K562 (cell line): ENCODE results near the gene SOX2. TPM values are rescaled to one million over a fixed set of nuclear protein-coding genes. Genes with fewer than 3 reads are reported as not detected.

Source experiments
- ATAC-seq: fragments of 200-7000 bp; cut with Tn5 transposase; 3 replicates; pipeline ENCODE4 v1.9.1; 2020; ENCODE audit warnings: moderate library complexity
- BruUV-seq: library from RNA; stranded (reverse); fragments of 400-500 nt; replicated peaks from 2 replicates; lab custom pipeline; 2021; lab: Mats Ljungman, UMichigan
- CTCF ChIA-PET: fragments of 300-600 bp; formaldehyde crosslinking; extraction: SDS; loops from one replicate; lab custom pipeline; 2021; ENCODE audit warnings: low intra/inter-chr PET ratio; lab: Yijun Ruan, JAX
- POLR2A ChIA-PET: fragments of 300-600, 350-650 bp; sonication (Branson Sonifier 250); formaldehyde crosslinking; extraction: SDS; loops from one replicate; lab custom pipeline; 2021; ENCODE audit warnings: antibody characterized with exemption, inconsistent platforms; lab: Yijun Ruan, JAX
- DNase-seq, 4 experiments: peaks; one replicate each; pipeline versions ENCODE4 v3.0.0 to v3.0.0-alpha.2; 2011 to 2018; ENCODE audit warnings: low spot score in 3 of 4, mixed read lengths in 3 of 4; ENCODE audit errors: extremely low read depth in 1 of 4
- FAIRE-seq: peaks from 2 replicates; lab custom pipeline; 2011; peaks lifted over from hg19 to GRCh38; lab: Jason Lieb, UNC
- H2AFZ ChIP-seq: 2 replicates; pipeline ENCODE4 v1.6.0; 2011; ENCODE audit warnings: low read depth, low read length, control low read depth, inconsistent platforms
- H3K27ac ChIP-seq: fragments of 200-600 bp; 3 replicates; pipeline ENCODE4 v1.8.0; 2011; ENCODE audit warnings: low read depth, mild to moderate bottlenecking, control low read depth, inconsistent platforms, low read length, moderate library complexity, mixed read lengths; ENCODE audit errors: extremely low read depth
- H3K27me3 ChIP-seq, 2 experiments: fragments of 300-600 bp in 1 of 2; 2 replicates in 1 of 2; 3 replicates in 1 of 2; pipeline versions ENCODE4 v1.6.0 to v1.8.0; 2011; ENCODE audit warnings: inconsistent platforms in 2 of 2, low read length in 2 of 2, mild to moderate bottlenecking in 1 of 2, mixed read lengths in 1 of 2, moderate library complexity in 1 of 2; ENCODE audit not compliant: control insufficient read depth in 2 of 2, insufficient read depth in 2 of 2
- H3K36me3 ChIP-seq: fragments of 300-600 bp; 3 replicates; pipeline ENCODE4 v1.8.0; 2011; ENCODE audit warnings: mild to moderate bottlenecking, low read length, inconsistent platforms; ENCODE audit not compliant: control insufficient read depth, insufficient read depth
- H3K4me1 ChIP-seq, 2 experiments: fragments of 200-600 bp in 1 of 2; replicated peaks in 1 of 2; 2 replicates in 1 of 2; 3 replicates in 1 of 2; pipeline versions ENCODE4 v1.5.1 to v1.8.0; 2011; ENCODE audit warnings: inconsistent platforms in 2 of 2, low read length in 2 of 2, mild to moderate bottlenecking in 1 of 2, mixed read lengths in 1 of 2, moderate library complexity in 1 of 2; ENCODE audit not compliant: control insufficient read depth in 2 of 2, insufficient read depth in 2 of 2
- H3K4me2 ChIP-seq: 2 replicates; pipeline ENCODE4 v1.6.1; 2011; ENCODE audit warnings: low read length, control low read depth, inconsistent platforms, mixed read lengths; ENCODE audit not compliant: insufficient read depth
- H3K4me3 ChIP-seq: fragments of 200-600 bp; sonication (generic), shearing (Covaris generic); 2 replicates; pipeline ENCODE4 v1.5.1; 2016; ENCODE audit warnings: control low read depth, inconsistent platforms
- H3K79me2 ChIP-seq: fragments of 200-600 bp; 3 replicates; pipeline ENCODE4 v1.8.0; 2011; ENCODE audit warnings: low read length, inconsistent platforms; ENCODE audit not compliant: control insufficient read depth, insufficient read depth
- H3K9ac ChIP-seq, 2 experiments: 2 replicates each; pipeline versions ENCODE4 v1.6.0 to v1.6.1; 2011; ENCODE audit warnings: low read depth in 2 of 2, low read length in 2 of 2, control low read depth in 1 of 2, inconsistent platforms in 1 of 2, mild to moderate bottlenecking in 1 of 2, mixed read lengths in 1 of 2; ENCODE audit not compliant: insufficient read depth in 1 of 2
- H3K9me1 ChIP-seq: one replicate; pipeline ENCODE4 v1.6.0; 2011; ENCODE audit warnings: inconsistent platforms, mild to moderate bottlenecking, low read length, moderate library complexity; ENCODE audit not compliant: control insufficient read depth, insufficient read depth
- H3K9me3 ChIP-seq: replicated peaks from 2 replicates; pipeline ENCODE4 v1.5.1; 2011; ENCODE audit warnings: low read depth, low read length, inconsistent platforms; ENCODE audit not compliant: control insufficient read depth, insufficient read depth
- H4K20me1 ChIP-seq: replicated peaks from 2 replicates; pipeline ENCODE4 v1.6.1; 2011; ENCODE audit warnings: low read length, inconsistent platforms, mixed read lengths; ENCODE audit not compliant: control insufficient read depth, insufficient read depth
- C11orf30 ChIP-seq: fragments of 450-650 bp; IDR thresholded peaks from 2 replicates; pipeline ENCODE4 v1.6.1; 2016; ENCODE audit warnings: low read depth, mild to moderate bottlenecking
- CREM ChIP-seq: IDR thresholded peaks from 2 replicates; pipeline ENCODE4 v1.6.1; 2014; ENCODE audit warnings: antibody characterized with exemption, low read depth
- CTCFL ChIP-seq: IDR thresholded peaks from 2 replicates; pipeline ENCODE4 v1.6.1; 2011; ENCODE audit warnings: borderline replicate concordance, low read depth, mild to moderate bottlenecking, moderate library complexity, low read length; ENCODE audit not compliant: insufficient read depth, poor library complexity, severe bottlenecking
- GTF2E2 ChIP-seq: fragments of 200-800 bp; sonication (Bioruptor generic); IDR thresholded peaks from 2 replicates; pipeline ENCODE4 v1.6.1; 2016; ENCODE audit warnings: missing genetic modification characterization, missing compliant biosample characterization
- KHSRP ChIP-seq: fragments of 450-650 bp; IDR thresholded peaks from 2 replicates; pipeline ENCODE4 v1.6.1; 2017
- POLR3A ChIP-seq: IDR thresholded peaks from 2 replicates; pipeline ENCODE4 v1.6.1; 2011; ENCODE audit warnings: borderline replicate concordance, mild to moderate bottlenecking, moderate library complexity; ENCODE audit not compliant: insufficient read length, insufficient read depth; ENCODE audit errors: extremely low read depth
- RCOR1 ChIP-seq, 2 experiments: IDR thresholded peaks; 2 replicates each; pipeline ENCODE4 v1.6.1; 2012; ENCODE audit warnings: low read depth in 2 of 2, low read length in 2 of 2, borderline replicate concordance in 1 of 2, improper control_type of control experiment in 1 of 2
- SAFB2 ChIP-seq: fragments of 200-400 bp; formaldehyde crosslinking; IDR thresholded peaks from 2 replicates; pipeline ENCODE4 v1.6.1; 2018; ENCODE audit warnings: borderline replicate concordance, low read length, low read depth, moderate library complexity; ENCODE audit not compliant: severe bottlenecking
- SMAD1 ChIP-seq: fragments of 150-350 bp; IDR thresholded peaks from 2 replicates; pipeline ENCODE4 v1.6.1; 2014; ENCODE audit warnings: low read length, low read depth; ENCODE audit not compliant: partially characterized antibody
- SRF ChIP-seq, 2 experiments: fragments of 250-450, 450-650 bp in 1 of 2; sonication (Bioruptor Pico) in 1 of 2; sonication (generic) in 1 of 2; formaldehyde crosslinking; IDR thresholded peaks; 2 replicates each; pipeline versions ENCODE4 v1.5.0 to v1.5.1; 2020 to 2022; ENCODE audit warnings: mild to moderate bottlenecking in 1 of 2, missing genetic modification reagents in 1 of 2
- TAF7 ChIP-seq: fragments of 450-650 bp; IDR thresholded peaks from 2 replicates; pipeline ENCODE4 v1.6.1; 2016; ENCODE audit warnings: missing genetic modification characterization, missing compliant biosample characterization
- ZBTB7A ChIP-seq: IDR thresholded peaks from 2 replicates; pipeline ENCODE4 v1.6.1; 2011; ENCODE audit warnings: low read depth, mild to moderate bottlenecking, low read length, moderate library complexity, borderline replicate concordance; ENCODE audit not compliant: control insufficient read depth
- ZBTB8A ChIP-seq: fragments of 450-650 bp; IDR thresholded peaks from 2 replicates; pipeline ENCODE4 v1.6.1; 2018; ENCODE audit warnings: mild to moderate bottlenecking, moderate library complexity; ENCODE audit not compliant: partially characterized antibody
- ZFP1 ChIP-seq: fragments of 450-650 bp; formaldehyde crosslinking; IDR thresholded peaks from 2 replicates; pipeline ENCODE4 v1.4.0; 2020; ENCODE audit warnings: mild to moderate bottlenecking, mixed read lengths
- ZFPM2 ChIP-seq: fragments of 250-450 bp; sonication (Bioruptor Pico); IDR thresholded peaks from 2 replicates; pipeline ENCODE4 v1.5.1; 2022; ENCODE audit warnings: mild to moderate bottlenecking
- WGBS: fragments of 100-300 bp; shearing (Covaris generic); methylation state at CpG from one replicate; pipeline ENCODE4 v1.1.6; 2016; ENCODE audit warnings: low coverage, mixed read lengths; ENCODE audit not compliant: insufficient coverage; ENCODE audit errors: missing lambda C conversion rate; 5-methylcytosine and 5-hydroxymethylcytosine counted together
- in situ Hi-C: fragments of 300-500 bp; cut with MboI; formaldehyde crosslinking; loops from 4 replicates; pipeline ENCODE4 v1.15.0; 2018; ENCODE audit warnings: inconsistent platforms, mixed read lengths
- intact Hi-C: fragments of 100-400 bp; cut with micrococcal nuclease; formaldehyde crosslinking; loops from 2 replicates; pipeline ENCODE4 v1.14.2; 2022
- polyA plus RNA-seq, 8 experiments: library from polyadenylated mRNA; depleted of rRNA in 4 of 8; stranded (reverse) in 5 of 8; unstranded in 3 of 8; fragments of >200 nt; fragmentation: Nextera tagmentation in 2 of 8; fragmentation: Illumina TruSeq in 1 of 8; extraction: Ambion mirVana in 2 of 8; extraction: Trizol in 1 of 8; gene quantifications; 2 replicates each; pipeline versions ENCODE4 v1.2.1 to v1.2.3, GENCODE V29; 2011 to 2014; ENCODE audit warnings: inconsistent platforms in 1 of 8, missing spikeins in 1 of 8
- total RNA-seq, 7 experiments: library from RNA; depleted of rRNA in 6 of 7; stranded (reverse); fragments of >200 nt in 6 of 7; fragmentation: Illumina TruSeq in 2 of 7; extraction: Trizol in 2 of 7; gene quantifications; 2 replicates each; pipeline versions ENCODE4 v1.2.1 to v1.2.3, GENCODE V29; 2011 to 2021; ENCODE audit warnings: low replicate concordance in 1 of 7
- TF ChIP-seq, protein P1 (sequence below): sonication (generic); formaldehyde crosslinking; IDR thresholded peaks from 2 replicates; pipeline ENCODE4 v1.8.0; 2022; ENCODE audit warnings: mild to moderate bottlenecking, missing genetic modification reagents

The SOX2 gene
- total and polyA plus RNA-seq, 9 of the 15 experiments (the other 6 are each of a cell fraction or from before 2014, with no cell fraction given) = 0.07 TPM; not detected in 8

DNA sequence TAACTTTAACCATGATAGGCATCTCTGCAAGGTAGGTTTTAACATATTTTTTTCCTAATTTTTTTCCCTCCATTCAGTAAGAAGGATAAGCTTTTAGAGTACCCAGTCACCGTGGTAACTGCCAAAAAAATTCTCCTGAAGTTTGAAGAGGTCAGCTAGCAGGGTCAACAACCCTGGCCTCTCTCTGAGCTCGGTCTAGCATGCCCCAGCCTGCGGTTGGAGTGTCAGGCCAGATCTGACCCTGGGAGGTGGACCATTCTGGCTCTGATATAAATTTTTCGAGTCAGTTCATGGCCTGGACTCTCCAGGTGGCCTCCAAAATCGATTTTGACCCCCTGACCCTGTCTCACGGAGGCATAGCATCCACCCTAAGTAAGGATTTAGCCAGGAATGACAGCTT is 29.7 kb downstream of the SOX2 start:
- H3K79me2 ChIP-seq = no peaks in the 10 kb centered on the region
- no peaks in the 10 kb centered on the region for H3K36me3 ChIP-seq
- ChIA-PET POLR2A (no interaction called here), CTCF (no interaction called here)
- H3K9me1 ChIP-seq = no peaks in the 10 kb centered on the region
- ATAC-seq = no peak
- H3K4me2 ChIP-seq = no peak overlapping the region
- H3K27ac ChIP-seq = no peak overlapping the region
- no TSS peak for BruUV-seq
- no peaks in the 10 kb centered on the region for H3K27me3 ChIP-seq
- H3K4me1 ChIP-seq = no peaks in the 10 kb centered on the region
- H3K4me3 ChIP-seq = no peak overlapping the region
- no peaks in the 10 kb centered on the region for H3K9me3 ChIP-seq
- 0% methylated on average over 6 of the region's 6 CpGs for WGBS
- DNase-seq = no peak
- H2AFZ ChIP-seq = no peak overlapping the region
- TF ChIP-seq CTCFL (no peak), ZBTB8A (no peak), ZBTB7A (no peak), KHSRP (no peak), GTF2E2 (tag) (no peak), TAF7 (tag) (no peak), CREM (no peak), SAFB2 (no peak), ZFP1 (no peak), SRF (CRISPR knock-in tag; IDR thresholded peaks at IDR 0.05) (no peak), RCOR1 (IDR thresholded peaks at IDR 0.05; ENCODE audit: borderline replicate concordance in 1 of 2, low read depth in 2 of 2, low read length in 2 of 2) (no peak), C11orf30 (no peak), SMAD1 (no peak), POLR3A (no peak), ZFPM2 (CRISPR knock-in tag) (no peak)
- TF ChIP-seq, protein P1, sequence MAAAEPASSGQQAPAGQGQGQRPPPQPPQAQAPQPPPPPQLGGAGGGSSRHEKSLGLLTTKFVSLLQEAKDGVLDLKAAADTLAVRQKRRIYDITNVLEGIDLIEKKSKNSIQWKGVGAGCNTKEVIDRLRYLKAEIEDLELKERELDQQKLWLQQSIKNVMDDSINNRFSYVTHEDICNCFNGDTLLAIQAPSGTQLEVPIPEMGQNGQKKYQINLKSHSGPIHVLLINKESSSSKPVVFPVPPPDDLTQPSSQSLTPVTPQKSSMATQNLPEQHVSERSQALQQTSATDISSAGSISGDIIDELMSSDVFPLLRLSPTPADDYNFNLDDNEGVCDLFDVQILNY = no peak
- FAIRE-seq = no peak
- in situ Hi-C loops = no loop called here
- H3K9ac ChIP-seq = no peak overlapping the region
- intact Hi-C loops = no loop called here
- no peaks in the 10 kb centered on the region for H4K20me1 ChIP-seq
